NT2/D1 (cell line): ENCODE data around the gene RPL14.

Experiments
- SUZ12 ChIP-seq: IDR thresholded peaks from 2 replicates; pipeline ENCODE4 v1.6.1; 2011; ENCODE audit not compliant: insufficient read length, insufficient read depth; ENCODE audit errors: extremely low read depth
- YY1 ChIP-seq: IDR thresholded peaks from 2 replicates; pipeline ENCODE4 v1.6.1; 2011; ENCODE audit not compliant: insufficient read length, insufficient read depth

- TF ChIP-seq SUZ12 (no peak), YY1 (no peak)
Observed at GRCh38 chr3:40427045-40427669, 30.0 kb upstream of the RPL14 start.
